Colonic mucosa (tissue), 4 donors: ENCODE results near the gene OPRM1. TPM values are rescaled to one million over a fixed set of nuclear protein-coding genes. Genes with fewer than 3 reads are reported as not detected.

Source experiments
- DNase-seq: peaks from one replicate; pipeline ENCODE4 v3.0.0-alpha.2; 2020
- H3K27ac ChIP-seq: fragments of 200-600 bp; one replicate; pipeline ENCODE4 v1.8.0; 2021
- H3K27me3 ChIP-seq: fragments of 200-600 bp; one replicate; pipeline ENCODE4 v1.8.0; 2021
- H3K36me3 ChIP-seq: fragments of 200-600 bp; one replicate; pipeline ENCODE4 v1.8.0; 2021
- H3K4me1 ChIP-seq: fragments of 200-600 bp; one replicate; pipeline ENCODE4 v1.8.0; 2021; ENCODE audit warnings: mild to moderate bottlenecking
- H3K4me3 ChIP-seq: fragments of 200-600 bp; one replicate; pipeline ENCODE4 v1.8.0; 2021
- H3K9ac ChIP-seq, 2 donors: one replicate each; pipeline ENCODE4 v1.7.0; 2013; ENCODE audit warnings: control low read depth in 2 of 2, low read depth in 2 of 2, low read length in 2 of 2
- H3K9me3 ChIP-seq: fragments of 200-600 bp; one replicate; pipeline ENCODE4 v1.8.0; 2021
- intact Hi-C: fragments of 100-400 bp; cut with DNase I; formaldehyde crosslinking; loops from one replicate; pipeline ENCODE4 v1.14.1; 2022
- total RNA-seq, 2 donors: library from RNA; stranded (reverse); fragmentation: NEBNext Ultra II Directional in 1 of 2; extraction: Animal tissue kit (Norgen Biotek cat#: 25700) in 1 of 2; gene quantifications; one replicate each; pipeline ENCODE4 v1.2.1, GENCODE V29; 2021
- TF ChIP-seq, protein P1 (sequence below): fragments of 200-600 bp; IDR thresholded peaks from one replicate; pipeline ENCODE4 v1.8.0; 2022; ENCODE audit warnings: antibody characterized with exemption, mild to moderate bottlenecking
- donor health status: healthy.
- donor health status: DM: no; HTN: no; CAD: no.
- donor health status: DM: no; HTN: no; CAD: no.

OPRM1 gene
- total RNA-seq, 2 donors from 2014 or later = not detected

DNA sequence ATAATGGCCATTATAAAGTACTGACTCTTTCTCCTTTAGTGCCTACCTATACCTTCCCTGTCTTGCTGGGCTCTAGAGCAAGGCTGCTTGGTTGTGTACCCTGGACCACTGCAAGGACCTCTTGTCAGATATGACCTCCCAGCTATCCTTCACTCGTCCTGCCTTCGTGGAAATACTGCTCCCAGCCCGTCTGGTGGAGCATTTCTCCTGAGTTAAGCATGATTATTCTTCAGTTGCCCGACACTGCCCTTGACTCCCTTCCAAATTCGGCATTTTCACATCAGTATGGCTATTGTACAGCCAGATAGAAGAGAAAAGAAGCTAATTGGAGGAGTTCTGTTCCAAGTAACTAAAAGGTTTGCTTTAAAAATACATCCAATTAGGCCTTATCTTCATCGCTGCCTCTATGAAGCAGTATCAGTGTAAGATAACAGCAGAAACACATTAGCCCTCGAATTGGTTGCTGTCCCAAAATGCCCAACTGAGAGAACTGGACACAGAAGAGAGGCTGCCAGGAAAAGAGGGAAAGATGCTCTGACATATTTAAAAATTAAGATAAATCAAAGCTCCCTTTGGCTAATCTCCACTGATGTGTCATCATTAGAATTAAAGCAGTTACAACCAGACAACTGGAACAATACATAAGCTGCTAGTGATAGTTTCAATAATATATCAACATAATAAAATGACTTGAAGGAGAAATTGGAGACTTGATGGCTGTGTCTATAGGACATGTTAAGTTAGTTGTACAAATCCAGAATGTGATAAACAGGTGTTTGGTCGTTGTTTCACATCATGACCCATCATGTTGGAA is 54.4 kb downstream of the OPRM1 start:
- Histone ChIP-seq H3K36me3 (no peaks in the 10 kb centered on the region), H3K9ac (no peak overlapping the region), H3K4me1 (no peaks in the 10 kb centered on the region), H3K9me3 (no peaks in the 10 kb centered on the region), H3K27ac (no peak overlapping the region), H3K27me3 (no peaks in the 10 kb centered on the region), H3K4me3 (no peak overlapping the region)
- DNase-seq = no peak
- intact Hi-C loops = no loop called here
- TF ChIP-seq, protein P1, sequence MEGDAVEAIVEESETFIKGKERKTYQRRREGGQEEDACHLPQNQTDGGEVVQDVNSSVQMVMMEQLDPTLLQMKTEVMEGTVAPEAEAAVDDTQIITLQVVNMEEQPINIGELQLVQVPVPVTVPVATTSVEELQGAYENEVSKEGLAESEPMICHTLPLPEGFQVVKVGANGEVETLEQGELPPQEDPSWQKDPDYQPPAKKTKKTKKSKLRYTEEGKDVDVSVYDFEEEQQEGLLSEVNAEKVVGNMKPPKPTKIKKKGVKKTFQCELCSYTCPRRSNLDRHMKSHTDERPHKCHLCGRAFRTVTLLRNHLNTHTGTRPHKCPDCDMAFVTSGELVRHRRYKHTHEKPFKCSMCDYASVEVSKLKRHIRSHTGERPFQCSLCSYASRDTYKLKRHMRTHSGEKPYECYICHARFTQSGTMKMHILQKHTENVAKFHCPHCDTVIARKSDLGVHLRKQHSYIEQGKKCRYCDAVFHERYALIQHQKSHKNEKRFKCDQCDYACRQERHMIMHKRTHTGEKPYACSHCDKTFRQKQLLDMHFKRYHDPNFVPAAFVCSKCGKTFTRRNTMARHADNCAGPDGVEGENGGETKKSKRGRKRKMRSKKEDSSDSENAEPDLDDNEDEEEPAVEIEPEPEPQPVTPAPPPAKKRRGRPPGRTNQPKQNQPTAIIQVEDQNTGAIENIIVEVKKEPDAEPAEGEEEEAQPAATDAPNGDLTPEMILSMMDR = no peak

GRCh38 chr6:154095571-154095970 is 56.5 kb downstream of the OPRM1 start:
- DNase-seq = no peak
- intact Hi-C loops = no loop called here
- Histone ChIP-seq H3K27me3 (no peaks in the 10 kb centered on the region), H3K4me1 (no peaks in the 10 kb centered on the region), H3K27ac (no peak overlapping the region), H3K4me3 (no peak overlapping the region), H3K9ac (no peak overlapping the region), H3K9me3 (no peaks in the 10 kb centered on the region), H3K36me3 (no peaks in the 10 kb centered on the region)
- TF ChIP-seq, protein P1 = no peak

GRCh38 chr6:154096316-154096715 is 57.3 kb downstream of the OPRM1 start:
- no peaks in the 10 kb centered on the region for H3K27me3 ChIP-seq

DNA sequence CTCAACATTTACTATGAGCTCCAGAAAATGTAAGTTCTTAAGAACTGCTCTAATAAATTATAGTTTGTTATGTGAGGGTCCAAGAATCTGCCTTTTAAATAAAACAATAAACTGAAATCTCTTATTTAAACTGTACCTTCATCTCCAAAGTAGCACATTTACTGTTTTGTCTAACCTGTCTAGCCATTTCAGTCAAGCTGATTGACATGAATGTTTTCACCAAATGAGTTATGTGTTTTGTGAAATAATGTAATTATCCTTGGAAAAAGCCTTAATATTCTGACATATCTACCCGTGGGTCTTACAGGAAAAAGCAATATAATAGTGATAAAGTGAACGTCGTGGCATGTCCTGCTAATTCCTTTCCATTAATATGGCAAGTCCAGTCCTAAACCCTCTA is 57.8 kb downstream of the OPRM1 start:
- no peak overlapping the region for H3K9ac ChIP-seq
- H3K4me1 ChIP-seq = no peaks in the 10 kb centered on the region
- intact Hi-C loops = no loop called here
- no peak overlapping the region for H3K27ac ChIP-seq
- TF ChIP-seq, protein P1 = no peak
- H3K27me3 ChIP-seq = no peaks in the 10 kb centered on the region
- H3K36me3 ChIP-seq = no peaks in the 10 kb centered on the region
- H3K9me3 ChIP-seq = no peaks in the 10 kb centered on the region
- H3K4me3 ChIP-seq = no peak overlapping the region
- no peak for DNase-seq

More at GRCh38 chr6:154096316-154096715, 57.3 kb downstream of the OPRM1 start:
- Histone ChIP-seq H3K4me1 (no peaks in the 10 kb centered on the region), H3K36me3 (no peaks in the 10 kb centered on the region), H3K4me3 (no peak overlapping the region), H3K9me3 (no peaks in the 10 kb centered on the region), H3K27ac (no peak overlapping the region), H3K9ac (no peak overlapping the region)
- intact Hi-C loops = no loop called here
- DNase-seq = no peak
- TF ChIP-seq, protein P1 = no peak

DNA sequence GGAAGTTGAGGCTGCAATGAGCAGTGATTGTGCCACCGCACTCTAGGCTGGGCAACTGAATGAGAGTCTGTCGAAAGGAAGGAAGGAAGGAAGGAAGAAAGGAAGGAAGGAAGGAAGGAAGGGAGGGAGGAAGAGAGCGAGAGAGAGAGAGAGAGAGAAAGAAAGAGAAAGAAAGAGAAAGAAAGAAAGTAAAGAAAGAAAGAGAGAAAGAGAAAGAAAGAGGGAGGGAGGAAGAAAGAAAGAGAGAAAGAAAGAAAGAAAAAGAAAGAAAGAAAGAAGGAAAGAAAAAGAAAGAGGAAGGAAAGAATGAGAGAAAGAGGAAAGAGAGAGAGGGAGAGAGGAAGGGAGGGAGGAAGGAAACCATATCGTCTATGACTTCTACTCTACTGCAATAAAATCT is 60.2 kb downstream of the OPRM1 start:
- Histone ChIP-seq H3K4me1 (no peaks in the 10 kb centered on the region), H3K9me3 (no peaks in the 10 kb centered on the region), H3K27ac (no peak overlapping the region), H3K27me3 (no peaks in the 10 kb centered on the region), H3K9ac (no peak overlapping the region), H3K36me3 (no peaks in the 10 kb centered on the region), H3K4me3 (no peak overlapping the region)
- TF ChIP-seq, protein P1 = no peak
- intact Hi-C loops = no loop called here
- no peak for DNase-seq
